ENCODE results near the gene PPM1B.

GRCh38 chr2:44277541-44277940 lies 108.9 kb downstream of the PPM1B start:
- TF ChIP-seq GATA3 (IDR thresholded peaks at IDR 0.05; ENCODE audit: low read depth, low read length), result no peak
- no peak for TF ChIP-seq GATA2 (IDR thresholded peaks at IDR 0.05; ENCODE audit: low read depth, low read length)

All from SH-SY5Y (cell line).